Activated CD8-positive, alpha-beta memory T cell treated with anti-CD3 and anti-CD28 coated beads for 48 hours (primary cell): ENCODE results near the gene NR5A2.
"Not testable (repeated sequence)": the region's sequence is repeated elsewhere in the genome, so short reads cannot be mapped to it uniquely, and the experiment has no call there.

Experiments
- DNase-seq, 3 experiments: peaks; one replicate each; pipeline ENCODE4 v3.0.0-alpha.2; 2020; ENCODE audit warnings: low read depth in 2 of 3, low spot score in 2 of 3

NR5A2 gene

GRCh38 chr1:200157715-200158114, 130.2 kb downstream of the NR5A2 start:
- DNase-seq, result no peak

GRCh38 chr1:200161801-200162200, 134.3 kb downstream of the NR5A2 start:
- no peak for DNase-seq

GRCh38 chr1:200162258-200162657, 134.7 kb downstream of the NR5A2 start:
- no peak for DNase-seq

GRCh38 chr1:200162877-200163276, 135.4 kb downstream of the NR5A2 start:
- DNase-seq, result no peak

GRCh38 chr1:200163911-200164310, 136.4 kb downstream of the NR5A2 start:
- DNase-seq, result no peak

GRCh38 chr1:200165493-200166220, 138.1 kb downstream of the NR5A2 start:
- no peak for DNase-seq

- DNase-seq, result no peak
Observed at GRCh38 chr1:200166411-200166810, 138.9 kb downstream of the NR5A2 start.

GRCh38 chr1:200168926-200169325, 141.4 kb downstream of the NR5A2 start:
- no peak for DNase-seq

GRCh38 chr1:200172311-200172710, 144.8 kb downstream of the NR5A2 start:
- no peak for DNase-seq

- DNase-seq, result no peak
Observed at GRCh38 chr1:200173097-200173618, 145.6 kb downstream of the NR5A2 start.

- no peak for DNase-seq
Observed at GRCh38 chr1:200174525-200175295, 147.2 kb downstream of the NR5A2 start.

- no peak for DNase-seq
Observed at GRCh38 chr1:200176181-200176580, 148.7 kb downstream of the NR5A2 start.

- no peak for DNase-seq
Observed at GRCh38 chr1:200176798-200177197, 149.3 kb downstream of the NR5A2 start.

- no peak for DNase-seq
Observed at GRCh38 chr1:200178340-200178739, 150.8 kb downstream of the NR5A2 start.

GRCh38 chr1:200179126-200179780, 151.7 kb downstream of the NR5A2 start:
- DNase-seq, result no peak

- no peak for DNase-seq
Observed at GRCh38 chr1:200179781-200180160, 152.3 kb downstream of the NR5A2 start.

- no peak for DNase-seq
Observed at GRCh38 chr1:200180821-200181220, 153.3 kb downstream of the NR5A2 start.

GRCh38 chr1:200181861-200182260, 154.4 kb downstream of the NR5A2 start:
- no peak for DNase-seq

GRCh38 chr1:200182701-200183100, 155.2 kb downstream of the NR5A2 start:
- DNase-seq, result no peak

GRCh38 chr1:200183637-200184036, 156.1 kb downstream of the NR5A2 start:
- no peak for DNase-seq

GRCh38 chr1:200184196-200184595, 156.7 kb downstream of the NR5A2 start:
- DNase-seq, result no peak

GRCh38 chr1:200185191-200185590, 157.7 kb downstream of the NR5A2 start:
- not testable (repeated sequence) for DNase-seq
